GM12878 (cell line): ENCODE results near the gene SEC31A. TPM values are rescaled to one million over a fixed set of nuclear protein-coding genes. Genes with fewer than 3 reads are reported as not detected.
A peak's percentile ranks its signal among the peaks of the same experiment; 100 is the strongest.

Experiments used
- ASH2L ChIP-seq: fragments of 300-600, 200-600 bp; sonication (generic); IDR thresholded peaks from 2 replicates; pipeline ENCODE4 v1.6.1; 2017; ENCODE audit warnings: low read depth, mild to moderate bottlenecking, borderline replicate concordance
- ATF7 ChIP-seq: fragments of 450-650 bp; IDR thresholded peaks from 2 replicates; pipeline ENCODE4 v1.6.1; 2016; ENCODE audit warnings: low read depth, mild to moderate bottlenecking
- BRCA1 ChIP-seq: IDR thresholded peaks from 2 replicates; pipeline ENCODE4 v1.6.1; 2011; ENCODE audit warnings: low read depth, low read length, improper control_type of control experiment
- CREB1 ChIP-seq: IDR thresholded peaks from 2 replicates; pipeline ENCODE4 v1.6.1; 2012; ENCODE audit warnings: low read depth, mild to moderate bottlenecking, inconsistent platforms
- EGR1 ChIP-seq, 2 experiments: IDR thresholded peaks; 1 replicate in 1 of 2; 2 replicates in 1 of 2; pipeline ENCODE4 v1.6.1; 2011 to 2012; ENCODE audit warnings: low read depth in 2 of 2, low read length in 2 of 2, borderline replicate concordance in 1 of 2, mild to moderate bottlenecking in 1 of 2, moderate library complexity in 1 of 2
- ESRRA ChIP-seq: IDR thresholded peaks from 2 replicates; pipeline ENCODE4 v1.6.1; 2012; ENCODE audit warnings: mild to moderate bottlenecking, low read length, improper control_type of control experiment
- HCFC1 ChIP-seq: fragments of 150-350 bp; IDR thresholded peaks from 2 replicates; pipeline ENCODE4 v1.6.1; 2014; ENCODE audit warnings: low read length
- HDGF ChIP-seq: fragments of 450-650 bp; IDR thresholded peaks from 2 replicates; pipeline ENCODE4 v1.6.1; 2016; ENCODE audit warnings: antibody characterized with exemption
- MEF2B ChIP-seq: fragments of 450-650 bp; IDR thresholded peaks from 2 replicates; pipeline ENCODE4 v1.6.1; 2018; ENCODE audit warnings: mild to moderate bottlenecking, moderate library complexity; ENCODE audit not compliant: partially characterized antibody, poor library complexity, severe bottlenecking
- MTA2 ChIP-seq: fragments of 450-650 bp; IDR thresholded peaks from 2 replicates; pipeline ENCODE4 v1.6.1; 2016; ENCODE audit warnings: low read depth, mild to moderate bottlenecking, moderate library complexity
- NR2C1 ChIP-seq: fragments of 450-650 bp; IDR thresholded peaks from 2 replicates; pipeline ENCODE4 v1.6.1; 2017; ENCODE audit warnings: antibody characterized with exemption, mild to moderate bottlenecking, moderate library complexity
- YY1 ChIP-seq: IDR thresholded peaks from 2 replicates; pipeline ENCODE4 v1.6.1; 2011; ENCODE audit warnings: low read depth, mild to moderate bottlenecking, low read length
- ZNF622 ChIP-seq: fragments of 450-650 bp; IDR thresholded peaks from 2 replicates; pipeline ENCODE4 v1.6.1; 2017; ENCODE audit warnings: mild to moderate bottlenecking, inconsistent platforms
- polyA plus RNA-seq, 11 experiments: library from polyadenylated mRNA; depleted of rRNA in 4 of 11; unstranded in 6 of 11; stranded (reverse) in 5 of 11; fragments of >200 nt; fragmentation: Nextera tagmentation in 4 of 11; fragmentation: Illumina TruSeq in 1 of 11; extraction: Ambion mirVana in 4 of 11; extraction: Trizol in 1 of 11; gene quantifications; 1 replicate in 1 of 11; 2 replicates in 10 of 11; pipeline versions ENCODE4 v1.2.1 to v1.2.3, GENCODE V29; 2011 to 2016; ENCODE audit warnings: inconsistent platforms in 2 of 11, missing spikeins in 2 of 11, low read depth in 1 of 11
- total RNA-seq, 4 experiments: library from RNA; depleted of rRNA in 3 of 4; stranded (reverse); fragments of >200 nt in 3 of 4; fragmentation: Illumina TruSeq in 1 of 4; extraction: Trizol in 1 of 4; gene quantifications; 2 replicates each; pipeline versions ENCODE4 v1.2.1 to v1.2.3, GENCODE V29; 2013 to 2021
- TF ChIP-seq, protein P1 (sequence below): fragments of 450-650 bp; IDR thresholded peaks from 2 replicates; pipeline ENCODE4 v1.6.1; 2017; ENCODE audit warnings: mild to moderate bottlenecking, moderate library complexity
- TF ChIP-seq, protein P2 (sequence below): IDR thresholded peaks from 2 replicates; pipeline ENCODE4 v1.6.1; 2011; ENCODE audit warnings: mild to moderate bottlenecking, low read depth, low read length, moderate library complexity; ENCODE audit not compliant: insufficient replicate concordance
- TF ChIP-seq, protein P3 (sequence below): fragments of 450-650 bp; IDR thresholded peaks from 2 replicates; pipeline ENCODE4 v1.6.1; 2018; ENCODE audit warnings: mild to moderate bottlenecking, low read depth, moderate library complexity; ENCODE audit not compliant: partially characterized antibody
- TF ChIP-seq, protein P4 (sequence below): IDR thresholded peaks from 2 replicates; pipeline ENCODE4 v1.6.1; 2012; ENCODE audit warnings: low read depth, low read length, improper control_type of control experiment
- TF ChIP-seq, protein P5 (sequence below): IDR thresholded peaks from 2 replicates; pipeline ENCODE4 v1.6.1; 2011; ENCODE audit warnings: borderline replicate concordance, low read depth, mild to moderate bottlenecking, moderate library complexity, low read length; ENCODE audit not compliant: insufficient read depth, poor library complexity, severe bottlenecking

Gene SEC31A
- total and polyA plus RNA-seq, 10 of the 15 experiments (the other 5 are each of a cell fraction or from before 2014, with no cell fraction given) = 74.6 to 171 (median 129) TPM

DNA sequence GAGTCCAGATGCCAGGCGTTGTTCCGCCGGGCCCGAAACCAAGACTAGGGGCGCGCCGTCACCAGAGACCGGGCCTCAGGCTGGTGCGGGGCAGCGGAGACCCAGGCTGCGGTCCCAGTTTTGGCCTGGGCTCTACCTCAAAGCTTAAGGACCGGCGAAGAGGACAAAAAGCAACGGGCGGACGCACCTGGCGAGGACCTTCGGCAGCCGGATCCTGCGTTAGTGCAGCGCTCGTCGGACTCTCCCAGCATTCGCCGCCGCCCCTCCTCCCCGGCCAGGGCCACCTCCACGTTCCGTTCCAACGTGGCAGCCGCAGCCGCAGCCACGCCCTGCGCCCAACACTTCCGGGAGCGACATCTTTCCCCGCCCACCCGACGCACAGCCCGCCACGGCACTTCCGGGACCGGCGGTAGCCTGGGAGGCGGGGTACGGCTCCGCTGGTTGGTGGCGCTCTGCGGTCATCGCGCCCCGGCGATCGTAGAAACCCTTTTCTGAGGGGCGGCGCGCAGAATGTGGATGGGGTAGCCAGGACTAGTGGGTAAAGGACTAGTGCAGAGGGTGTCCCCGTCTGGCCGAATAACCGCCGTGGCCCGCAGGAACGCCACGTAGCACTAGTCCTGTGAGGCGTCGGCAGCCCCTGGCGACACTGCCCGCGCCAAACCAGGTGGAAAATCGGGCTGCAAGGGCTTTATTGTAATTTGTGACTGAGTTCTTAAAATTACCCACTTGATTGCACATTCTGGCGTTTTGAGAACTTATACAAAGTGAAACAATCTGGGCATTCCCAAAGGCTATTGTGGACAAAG lies at the start of gene SEC31A (continued):
- TF ChIP-seq, protein P1, sequence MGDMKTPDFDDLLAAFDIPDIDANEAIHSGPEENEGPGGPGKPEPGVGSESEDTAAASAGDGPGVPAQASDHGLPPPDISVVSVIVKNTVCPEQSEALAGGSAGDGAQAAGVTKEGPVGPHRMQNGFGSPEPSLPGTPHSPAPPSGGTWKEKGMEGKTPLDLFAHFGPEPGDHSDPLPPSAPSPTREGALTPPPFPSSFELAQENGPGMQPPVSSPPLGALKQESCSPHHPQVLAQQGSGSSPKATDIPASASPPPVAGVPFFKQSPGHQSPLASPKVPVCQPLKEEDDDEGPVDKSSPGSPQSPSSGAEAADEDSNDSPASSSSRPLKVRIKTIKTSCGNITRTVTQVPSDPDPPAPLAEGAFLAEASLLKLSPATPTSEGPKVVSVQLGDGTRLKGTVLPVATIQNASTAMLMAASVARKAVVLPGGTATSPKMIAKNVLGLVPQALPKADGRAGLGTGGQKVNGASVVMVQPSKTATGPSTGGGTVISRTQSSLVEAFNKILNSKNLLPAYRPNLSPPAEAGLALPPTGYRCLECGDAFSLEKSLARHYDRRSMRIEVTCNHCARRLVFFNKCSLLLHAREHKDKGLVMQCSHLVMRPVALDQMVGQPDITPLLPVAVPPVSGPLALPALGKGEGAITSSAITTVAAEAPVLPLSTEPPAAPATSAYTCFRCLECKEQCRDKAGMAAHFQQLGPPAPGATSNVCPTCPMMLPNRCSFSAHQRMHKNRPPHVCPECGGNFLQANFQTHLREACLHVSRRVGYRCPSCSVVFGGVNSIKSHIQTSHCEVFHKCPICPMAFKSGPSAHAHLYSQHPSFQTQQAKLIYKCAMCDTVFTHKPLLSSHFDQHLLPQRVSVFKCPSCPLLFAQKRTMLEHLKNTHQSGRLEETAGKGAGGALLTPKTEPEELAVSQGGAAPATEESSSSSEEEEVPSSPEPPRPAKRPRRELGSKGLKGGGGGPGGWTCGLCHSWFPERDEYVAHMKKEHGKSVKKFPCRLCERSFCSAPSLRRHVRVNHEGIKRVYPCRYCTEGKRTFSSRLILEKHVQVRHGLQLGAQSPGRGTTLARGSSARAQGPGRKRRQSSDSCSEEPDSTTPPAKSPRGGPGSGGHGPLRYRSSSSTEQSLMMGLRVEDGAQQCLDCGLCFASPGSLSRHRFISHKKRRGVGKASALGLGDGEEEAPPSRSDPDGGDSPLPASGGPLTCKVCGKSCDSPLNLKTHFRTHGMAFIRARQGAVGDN = peak; percentile 68
- TF ChIP-seq, protein P2, sequence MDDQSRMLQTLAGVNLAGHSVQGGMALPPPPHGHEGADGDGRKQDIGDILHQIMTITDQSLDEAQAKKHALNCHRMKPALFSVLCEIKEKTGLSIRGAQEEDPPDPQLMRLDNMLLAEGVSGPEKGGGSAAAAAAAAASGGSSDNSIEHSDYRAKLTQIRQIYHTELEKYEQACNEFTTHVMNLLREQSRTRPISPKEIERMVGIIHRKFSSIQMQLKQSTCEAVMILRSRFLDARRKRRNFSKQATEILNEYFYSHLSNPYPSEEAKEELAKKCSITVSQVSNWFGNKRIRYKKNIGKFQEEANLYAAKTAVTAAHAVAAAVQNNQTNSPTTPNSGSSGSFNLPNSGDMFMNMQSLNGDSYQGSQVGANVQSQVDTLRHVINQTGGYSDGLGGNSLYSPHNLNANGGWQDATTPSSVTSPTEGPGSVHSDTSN = peak; percentile 4
- TF ChIP-seq ZNF622 = no peak
- TF ChIP-seq, protein P3, sequence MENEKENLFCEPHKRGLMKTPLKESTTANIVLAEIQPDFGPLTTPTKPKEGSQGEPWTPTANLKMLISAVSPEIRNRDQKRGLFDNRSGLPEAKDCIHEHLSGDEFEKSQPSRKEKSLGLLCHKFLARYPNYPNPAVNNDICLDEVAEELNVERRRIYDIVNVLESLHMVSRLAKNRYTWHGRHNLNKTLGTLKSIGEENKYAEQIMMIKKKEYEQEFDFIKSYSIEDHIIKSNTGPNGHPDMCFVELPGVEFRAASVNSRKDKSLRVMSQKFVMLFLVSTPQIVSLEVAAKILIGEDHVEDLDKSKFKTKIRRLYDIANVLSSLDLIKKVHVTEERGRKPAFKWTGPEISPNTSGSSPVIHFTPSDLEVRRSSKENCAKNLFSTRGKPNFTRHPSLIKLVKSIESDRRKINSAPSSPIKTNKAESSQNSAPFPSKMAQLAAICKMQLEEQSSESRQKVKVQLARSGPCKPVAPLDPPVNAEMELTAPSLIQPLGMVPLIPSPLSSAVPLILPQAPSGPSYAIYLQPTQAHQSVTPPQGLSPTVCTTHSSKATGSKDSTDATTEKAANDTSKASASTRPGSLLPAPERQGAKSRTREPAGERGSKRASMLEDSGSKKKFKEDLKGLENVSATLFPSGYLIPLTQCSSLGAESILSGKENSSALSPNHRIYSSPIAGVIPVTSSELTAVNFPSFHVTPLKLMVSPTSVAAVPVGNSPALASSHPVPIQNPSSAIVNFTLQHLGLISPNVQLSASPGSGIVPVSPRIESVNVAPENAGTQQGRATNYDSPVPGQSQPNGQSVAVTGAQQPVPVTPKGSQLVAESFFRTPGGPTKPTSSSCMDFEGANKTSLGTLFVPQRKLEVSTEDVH = peak; percentile 51
- peak; percentile 70 to 74; a peak in 2 of 3 replicates for TF ChIP-seq EGR1 (IDR thresholded peaks at IDR 0.05; ENCODE audit: borderline replicate concordance in 1 of 2, low read depth in 2 of 2, low read length in 2 of 2)
- no peak for TF ChIP-seq ESRRA
- no peak for TF ChIP-seq ASH2L
- no peak for TF ChIP-seq MEF2B
- TF ChIP-seq, protein P4, sequence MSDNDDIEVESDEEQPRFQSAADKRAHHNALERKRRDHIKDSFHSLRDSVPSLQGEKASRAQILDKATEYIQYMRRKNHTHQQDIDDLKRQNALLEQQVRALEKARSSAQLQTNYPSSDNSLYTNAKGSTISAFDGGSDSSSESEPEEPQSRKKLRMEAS = peak; percentile 84
- TF ChIP-seq YY1 = peak; percentile 83
- TF ChIP-seq NR2C1 = peak; percentile 31; the same call in 1 of the 2 replicates
- TF ChIP-seq ATF7 = no peak; the same call in 1 of the 2 replicates
- TF ChIP-seq BRCA1 = no peak
- TF ChIP-seq HCFC1 = peak; percentile 65
- TF ChIP-seq CREB1 = peak; percentile 96
- TF ChIP-seq, protein P5, sequence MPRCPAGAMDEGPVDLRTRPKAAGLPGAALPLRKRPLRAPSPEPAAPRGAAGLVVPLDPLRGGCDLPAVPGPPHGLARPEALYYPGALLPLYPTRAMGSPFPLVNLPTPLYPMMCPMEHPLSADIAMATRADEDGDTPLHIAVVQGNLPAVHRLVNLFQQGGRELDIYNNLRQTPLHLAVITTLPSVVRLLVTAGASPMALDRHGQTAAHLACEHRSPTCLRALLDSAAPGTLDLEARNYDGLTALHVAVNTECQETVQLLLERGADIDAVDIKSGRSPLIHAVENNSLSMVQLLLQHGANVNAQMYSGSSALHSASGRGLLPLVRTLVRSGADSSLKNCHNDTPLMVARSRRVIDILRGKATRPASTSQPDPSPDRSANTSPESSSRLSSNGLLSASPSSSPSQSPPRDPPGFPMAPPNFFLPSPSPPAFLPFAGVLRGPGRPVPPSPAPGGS = peak; percentile 38
- peak; percentile 95 for TF ChIP-seq HDGF
- TF ChIP-seq MTA2 = no peak
